HUDEP-2 (cell line): ENCODE data around the gene GRIFIN.
A peak's percentile ranks its signal among the peaks of the same experiment; 100 is the strongest.

Experiments used
- DNase-seq, 76 experiments: peaks; one replicate each; lab custom pipeline; 2025; ENCODE audit not compliant: unreplicated experiment in 76 of 76; lab: John Stamatoyannopoulos, UW

The GRIFIN gene

GRCh38 chr7:2437537-2438148, 38.6 kb downstream of the GRIFIN start:
- peak in 2 of 76 experiments; percentile 41 to 61 for DNase-seq

DNA sequence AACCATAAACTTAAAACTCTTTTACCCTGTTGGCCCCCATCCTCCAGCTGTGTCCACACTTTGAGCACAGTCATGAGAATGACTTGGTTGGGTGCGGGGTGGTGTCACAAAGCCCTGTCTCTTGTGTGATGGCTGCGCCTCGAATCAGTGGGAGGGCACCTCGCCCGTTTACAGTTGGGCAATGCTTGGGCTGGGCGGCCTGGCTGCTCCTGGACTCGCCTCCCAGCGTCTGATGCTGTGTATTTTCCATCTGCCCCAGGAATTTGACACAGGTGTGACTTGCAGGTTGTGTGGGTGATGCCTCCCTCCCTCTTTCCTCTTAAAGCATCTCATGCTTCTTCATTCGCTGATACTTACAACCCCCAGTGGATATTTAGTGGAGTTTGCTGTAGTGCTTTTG, 39.1 kb downstream of the GRIFIN start:
- DNase-seq = peak in 38 of 76 experiments; percentile 14 to 71 (median 35)

- no peak for DNase-seq
These were observed 39.7 kb downstream of the GRIFIN start for GRCh38 chr7:2436341-2437104.

DNA sequence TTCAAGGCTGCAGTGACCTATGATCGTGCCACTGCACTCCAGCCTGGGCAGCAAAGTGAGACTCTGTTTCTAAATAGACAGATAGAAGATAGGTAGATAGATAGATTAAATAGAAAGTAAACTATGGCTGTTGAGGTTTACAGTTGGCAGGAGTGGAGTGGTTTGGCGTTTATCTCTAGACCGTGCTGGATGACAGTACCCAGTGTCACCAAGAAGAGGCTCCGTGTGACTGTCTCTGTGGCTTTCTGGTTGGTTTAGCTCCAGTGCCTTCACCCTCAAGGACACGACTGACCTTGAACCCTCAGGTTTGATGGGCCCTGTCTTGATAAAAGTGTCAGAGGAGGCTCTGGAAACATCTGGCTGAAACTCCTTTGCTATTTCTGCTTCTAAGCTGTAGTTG, 41.1 kb downstream of the GRIFIN start:
- peak in 50 of 76 experiments; percentile 7 to 73 (median 36) for DNase-seq

DNA sequence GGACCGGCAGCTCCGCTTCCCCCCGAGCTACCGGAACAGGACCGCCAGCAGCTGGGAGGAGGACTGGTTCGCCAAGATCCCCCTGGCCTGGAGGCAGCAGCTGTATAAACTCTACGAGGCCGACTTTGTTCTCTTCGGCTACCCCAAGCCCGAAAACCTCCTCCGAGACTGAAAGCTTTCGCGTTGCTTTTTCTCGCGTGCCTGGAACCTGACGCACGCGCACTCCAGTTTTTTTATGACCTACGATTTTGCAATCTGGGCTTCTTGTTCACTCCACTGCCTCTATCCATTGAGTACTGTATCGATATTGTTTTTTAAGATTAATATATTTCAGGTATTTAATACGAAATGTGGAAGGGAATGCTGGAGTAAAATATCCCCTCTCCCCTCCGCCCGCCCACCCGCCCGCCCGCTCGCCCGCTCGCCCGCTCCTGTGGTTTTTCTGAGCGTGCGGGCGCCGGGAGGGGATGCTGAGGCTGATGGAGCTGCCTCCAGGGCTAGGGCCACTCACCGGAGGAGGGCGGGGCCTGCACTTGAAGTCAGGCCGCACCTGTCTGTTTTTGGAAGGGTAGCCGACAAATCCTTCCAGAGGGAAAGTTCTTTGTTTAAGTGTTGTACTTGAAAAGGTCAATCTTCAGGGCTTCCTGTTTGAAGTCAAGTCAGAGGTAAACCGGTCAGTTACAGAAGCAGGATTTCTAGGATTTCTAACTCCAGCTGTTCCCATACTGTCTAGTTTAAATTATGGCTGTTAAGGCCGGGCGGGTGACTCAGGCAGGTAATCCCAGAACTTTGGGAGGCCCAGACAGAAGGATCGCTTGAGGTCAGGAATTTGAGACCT, 42.3 kb downstream of the GRIFIN start:
- no peak for DNase-seq

DNA sequence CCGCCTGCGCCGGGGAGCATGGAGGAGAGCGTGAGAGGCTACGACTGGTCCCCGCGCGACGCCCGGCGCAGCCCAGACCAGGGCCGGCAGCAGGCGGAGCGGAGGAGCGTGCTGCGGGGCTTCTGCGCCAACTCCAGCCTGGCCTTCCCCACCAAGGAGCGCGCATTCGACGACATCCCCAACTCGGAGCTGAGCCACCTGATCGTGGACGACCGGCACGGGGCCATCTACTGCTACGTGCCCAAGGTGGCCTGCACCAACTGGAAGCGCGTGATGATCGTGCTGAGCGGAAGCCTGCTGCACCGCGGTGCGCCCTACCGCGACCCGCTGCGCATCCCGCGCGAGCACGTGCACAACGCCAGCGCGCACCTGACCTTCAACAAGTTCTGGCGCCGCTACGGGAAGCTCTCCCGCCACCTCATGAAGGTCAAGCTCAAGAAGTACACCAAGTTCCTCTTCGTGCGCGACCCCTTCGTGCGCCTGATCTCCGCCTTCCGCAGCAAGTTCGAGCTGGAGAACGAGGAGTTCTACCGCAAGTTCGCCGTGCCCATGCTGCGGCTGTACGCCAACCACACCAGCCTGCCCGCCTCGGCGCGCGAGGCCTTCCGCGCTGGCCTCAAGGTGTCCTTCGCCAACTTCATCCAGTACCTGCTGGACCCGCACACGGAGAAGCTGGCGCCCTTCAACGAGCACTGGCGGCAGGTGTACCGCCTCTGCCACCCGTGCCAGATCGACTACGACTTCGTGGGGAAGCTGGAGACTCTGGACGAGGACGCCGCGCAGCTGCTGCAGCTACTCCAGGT, 43.1 kb downstream of the GRIFIN start:
- DNase-seq = no peak

- DNase-seq = peak in 29 of 76 experiments; percentile 5 to 51 (median 25)
These were observed 44.8 kb downstream of the GRIFIN start for GRCh38 chr7:2431260-2431867.

DNA sequence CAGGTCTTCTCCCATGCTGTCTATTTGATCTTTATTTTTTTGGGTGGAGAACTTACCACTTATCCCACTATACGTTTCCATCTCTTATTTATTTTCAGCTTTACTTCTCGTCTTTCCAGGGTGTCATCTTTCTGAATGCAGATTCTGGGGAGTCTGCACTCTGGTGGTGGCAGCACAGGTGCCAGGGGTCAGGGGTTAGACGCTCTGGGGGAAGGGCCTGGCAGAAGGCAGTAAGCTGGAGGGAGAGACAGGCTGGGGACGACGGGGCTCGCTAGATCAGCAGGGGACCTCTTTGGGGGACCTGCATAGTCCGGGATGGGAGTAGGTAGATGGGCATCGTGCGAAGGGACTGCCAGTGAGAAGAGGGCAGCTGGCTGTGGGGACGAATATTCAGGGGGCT, 50.4 kb downstream of the GRIFIN start:
- DNase-seq = no peak
